Measurements from ENCODE around the gene DTHD1. TPM values are rescaled to one million over a fixed set of nuclear protein-coding genes. Genes with fewer than 3 reads are reported as not detected.

DTHD1 gene
- total RNA-seq, 1 donor: 3.4 TPM

GRCh38 chr4:36320117-36320896 is 38.9 kb downstream of the DTHD1 start:
- peaks cover 54% of the 10 kb centered on the region for H3K4me1 ChIP-seq (ENCODE audit: insufficient read depth, low read length)
- H3K9me3 ChIP-seq (ENCODE audit: low read depth, low read length): no peaks in the 10 kb centered on the region
- H3K27me3 ChIP-seq (ENCODE audit: insufficient read depth, low read length): no peaks in the 10 kb centered on the region
- H3K4me3 ChIP-seq (ENCODE audit: low read length): no peak overlapping the region

- H3K4me1 ChIP-seq (ENCODE audit: insufficient read depth, low read length): peaks cover 62% of the 10 kb centered on the region
- H3K4me3 ChIP-seq (ENCODE audit: low read length): no peak overlapping the region
- H3K27me3 ChIP-seq (ENCODE audit: insufficient read depth, low read length): no peaks in the 10 kb centered on the region
- no peaks in the 10 kb centered on the region for H3K9me3 ChIP-seq (ENCODE audit: low read depth, low read length)
These were observed 39.8 kb downstream of the DTHD1 start for GRCh38 chr4:36321176-36321575.

- Histone ChIP-seq H3K4me3 (ENCODE audit: low read length) (no peak overlapping the region), H3K4me1 (ENCODE audit: insufficient read depth, low read length) (peaks cover 71% of the 10 kb centered on the region), H3K27me3 (ENCODE audit: insufficient read depth, low read length) (no peaks in the 10 kb centered on the region), H3K9me3 (ENCODE audit: low read depth, low read length) (no peaks in the 10 kb centered on the region)
These were observed 41.5 kb downstream of the DTHD1 start for GRCh38 chr4:36322921-36323354.

GRCh38 chr4:36323816-36324419 is 42.5 kb downstream of the DTHD1 start:
- no peak overlapping the region for H3K4me3 ChIP-seq (ENCODE audit: low read length)
- H3K4me1 ChIP-seq (ENCODE audit: insufficient read depth, low read length): peaks cover 75% of the 10 kb centered on the region
- no peaks in the 10 kb centered on the region for H3K27me3 ChIP-seq (ENCODE audit: insufficient read depth, low read length)
- no peaks in the 10 kb centered on the region for H3K9me3 ChIP-seq (ENCODE audit: low read depth, low read length)

GRCh38 chr4:36324808-36325207 is 43.4 kb downstream of the DTHD1 start:
- no peaks in the 10 kb centered on the region for H3K27me3 ChIP-seq (ENCODE audit: insufficient read depth, low read length)
- no peak overlapping the region for H3K4me3 ChIP-seq (ENCODE audit: low read length)
- no peaks in the 10 kb centered on the region for H3K9me3 ChIP-seq (ENCODE audit: low read depth, low read length)
- peaks cover 68% of the 10 kb centered on the region for H3K4me1 ChIP-seq (ENCODE audit: insufficient read depth, low read length)

- Histone ChIP-seq H3K4me3 (ENCODE audit: low read length) (no peak overlapping the region), H3K27me3 (ENCODE audit: insufficient read depth, low read length) (no peaks in the 10 kb centered on the region)
These were observed 44.1 kb downstream of the DTHD1 start for GRCh38 chr4:36325499-36325898.

GRCh38 chr4:36325926-36326325 is 44.5 kb downstream of the DTHD1 start:
- Histone ChIP-seq H3K4me3 (ENCODE audit: low read length) (no peak overlapping the region), H3K27me3 (ENCODE audit: insufficient read depth, low read length) (no peaks in the 10 kb centered on the region), H3K9me3 (ENCODE audit: low read depth, low read length) (no peaks in the 10 kb centered on the region), H3K4me1 (ENCODE audit: insufficient read depth, low read length) (peaks cover 60% of the 10 kb centered on the region)

More at GRCh38 chr4:36325499-36325898, 44.1 kb downstream of the DTHD1 start:
- Histone ChIP-seq H3K4me1 (ENCODE audit: insufficient read depth, low read length) (peaks cover 61% of the 10 kb centered on the region), H3K9me3 (ENCODE audit: low read depth, low read length) (no peaks in the 10 kb centered on the region)

- Histone ChIP-seq H3K4me3 (ENCODE audit: low read length) (no peak overlapping the region), H3K27me3 (ENCODE audit: insufficient read depth, low read length) (no peaks in the 10 kb centered on the region), H3K4me1 (ENCODE audit: insufficient read depth, low read length) (peaks cover 54% of the 10 kb centered on the region), H3K9me3 (ENCODE audit: low read depth, low read length) (no peaks in the 10 kb centered on the region)
These were observed 45.1 kb downstream of the DTHD1 start for GRCh38 chr4:36326476-36327029.

- Histone ChIP-seq H3K4me3 (ENCODE audit: low read length) (no peak overlapping the region), H3K4me1 (ENCODE audit: insufficient read depth, low read length) (peaks cover 47% of the 10 kb centered on the region), H3K27me3 (ENCODE audit: insufficient read depth, low read length) (no peaks in the 10 kb centered on the region), H3K9me3 (ENCODE audit: low read depth, low read length) (no peaks in the 10 kb centered on the region)
These were observed 46.0 kb downstream of the DTHD1 start for GRCh38 chr4:36327400-36327799.

GRCh38 chr4:36328130-36328529 is 46.7 kb downstream of the DTHD1 start:
- Histone ChIP-seq H3K27me3 (ENCODE audit: insufficient read depth, low read length) (no peaks in the 10 kb centered on the region), H3K4me3 (ENCODE audit: low read length) (no peak overlapping the region), H3K9me3 (ENCODE audit: low read depth, low read length) (no peaks in the 10 kb centered on the region), H3K4me1 (ENCODE audit: insufficient read depth, low read length) (peaks cover 41% of the 10 kb centered on the region)

GRCh38 chr4:36329228-36329627 is 47.8 kb downstream of the DTHD1 start:
- Histone ChIP-seq H3K4me1 (ENCODE audit: insufficient read depth, low read length) (peaks cover 35% of the 10 kb centered on the region), H3K27me3 (ENCODE audit: insufficient read depth, low read length) (no peaks in the 10 kb centered on the region), H3K9me3 (ENCODE audit: low read depth, low read length) (no peaks in the 10 kb centered on the region), H3K4me3 (ENCODE audit: low read length) (no peak overlapping the region)

- H3K27me3 ChIP-seq (ENCODE audit: insufficient read depth, low read length): no peaks in the 10 kb centered on the region
- no peaks in the 10 kb centered on the region for H3K9me3 ChIP-seq (ENCODE audit: low read depth, low read length)
- H3K4me3 ChIP-seq (ENCODE audit: low read length): no peak overlapping the region
- H3K4me1 ChIP-seq (ENCODE audit: insufficient read depth, low read length): peaks cover 22% of the 10 kb centered on the region
These were observed 49.4 kb downstream of the DTHD1 start for GRCh38 chr4:36330796-36331195.

- Histone ChIP-seq H3K4me1 (ENCODE audit: insufficient read depth, low read length) (peaks cover 18% of the 10 kb centered on the region), H3K9me3 (ENCODE audit: low read depth, low read length) (no peaks in the 10 kb centered on the region), H3K4me3 (ENCODE audit: low read length) (no peak overlapping the region), H3K27me3 (ENCODE audit: insufficient read depth, low read length) (no peaks in the 10 kb centered on the region)
These were observed 50.8 kb downstream of the DTHD1 start for GRCh38 chr4:36332023-36332781.

GRCh38 chr4:36332782-36333131 is 51.3 kb downstream of the DTHD1 start:
- Histone ChIP-seq H3K4me3 (ENCODE audit: low read length) (no peak overlapping the region), H3K27me3 (ENCODE audit: insufficient read depth, low read length) (no peaks in the 10 kb centered on the region), H3K9me3 (ENCODE audit: low read depth, low read length) (no peaks in the 10 kb centered on the region), H3K4me1 (ENCODE audit: insufficient read depth, low read length) (peaks cover 18% of the 10 kb centered on the region)

- Histone ChIP-seq H3K4me3 (ENCODE audit: low read length) (no peak overlapping the region), H3K9me3 (ENCODE audit: low read depth, low read length) (no peaks in the 10 kb centered on the region), H3K27me3 (ENCODE audit: insufficient read depth, low read length) (no peaks in the 10 kb centered on the region), H3K4me1 (ENCODE audit: insufficient read depth, low read length) (peaks cover 12% of the 10 kb centered on the region)
These were observed 52.0 kb downstream of the DTHD1 start for GRCh38 chr4:36333303-36333877.

Data from mononuclear cell (primary cell).